Epithelial cell of esophagus (primary cell): ENCODE data around the gene EFCAB7.

Experiments
- DNase-seq: peaks from one replicate; pipeline ENCODE4 v3.0.0; 2010; ENCODE audit warnings: low read depth
- H3K4me3 ChIP-seq: 2 replicates; pipeline ENCODE4 v1.5.1; 2011; ENCODE audit warnings: mild to moderate bottlenecking, low read length, control low read depth
- CTCF ChIP-seq: IDR thresholded peaks from 2 replicates; pipeline ENCODE4 v1.5.1; 2011; ENCODE audit warnings: low read depth, mild to moderate bottlenecking, low read length, control low read depth, inconsistent platforms; ENCODE audit not compliant: insufficient read depth; ENCODE audit errors: missing control alignments

The EFCAB7 gene

GRCh38 chr1:63524201-63524600 lies 876 bp downstream of the EFCAB7 start:
- no peak for TF ChIP-seq CTCF
- peak overlapping the region; percentile 56 for H3K4me3 ChIP-seq
- DNase-seq: no peak

GRCh38 chr1:63532727-63533126 lies 9.4 kb downstream of the EFCAB7 start:
- TF ChIP-seq CTCF: no peak
- no peak for DNase-seq

GRCh38 chr1:63533931-63534330 lies 10.6 kb downstream of the EFCAB7 start:
- H3K4me3 ChIP-seq: no peak overlapping the region
- no peak for TF ChIP-seq CTCF
- no peak for DNase-seq

More at GRCh38 chr1:63532727-63533126, 9.4 kb downstream of the EFCAB7 start:
- no peak overlapping the region for H3K4me3 ChIP-seq

- no peak overlapping the region for H3K4me3 ChIP-seq
- no peak for TF ChIP-seq CTCF
- DNase-seq: no peak
Measured at GRCh38 chr1:63534406-63534805, 11.1 kb downstream of the EFCAB7 start.

GRCh38 chr1:63537006-63537405 lies 13.7 kb downstream of the EFCAB7 start:
- no peak overlapping the region for H3K4me3 ChIP-seq
- no peak for TF ChIP-seq CTCF
- no peak for DNase-seq

- DNase-seq: peak; percentile 35
- TF ChIP-seq CTCF: peak; percentile 29
- H3K4me3 ChIP-seq: no peak overlapping the region
Measured at GRCh38 chr1:63537940-63538339, 14.6 kb downstream of the EFCAB7 start.

- peak; percentile 68 for DNase-seq
- H3K4me3 ChIP-seq: no peak overlapping the region
- TF ChIP-seq CTCF: no peak
Measured at GRCh38 chr1:63545780-63546179, 22.5 kb downstream of the EFCAB7 start.
